GM11168 (cell line): ENCODE data around the gene WIZ.

Experiments used
- in situ Hi-C: fragments of 300-500 bp; cut with MboI; formaldehyde crosslinking; loops from one replicate; pipeline ENCODE4 v1.12.0; 2022; ENCODE audit warnings: low sequenced_read_pairs; ENCODE audit not compliant: unreplicated experiment

The WIZ gene

DNA sequence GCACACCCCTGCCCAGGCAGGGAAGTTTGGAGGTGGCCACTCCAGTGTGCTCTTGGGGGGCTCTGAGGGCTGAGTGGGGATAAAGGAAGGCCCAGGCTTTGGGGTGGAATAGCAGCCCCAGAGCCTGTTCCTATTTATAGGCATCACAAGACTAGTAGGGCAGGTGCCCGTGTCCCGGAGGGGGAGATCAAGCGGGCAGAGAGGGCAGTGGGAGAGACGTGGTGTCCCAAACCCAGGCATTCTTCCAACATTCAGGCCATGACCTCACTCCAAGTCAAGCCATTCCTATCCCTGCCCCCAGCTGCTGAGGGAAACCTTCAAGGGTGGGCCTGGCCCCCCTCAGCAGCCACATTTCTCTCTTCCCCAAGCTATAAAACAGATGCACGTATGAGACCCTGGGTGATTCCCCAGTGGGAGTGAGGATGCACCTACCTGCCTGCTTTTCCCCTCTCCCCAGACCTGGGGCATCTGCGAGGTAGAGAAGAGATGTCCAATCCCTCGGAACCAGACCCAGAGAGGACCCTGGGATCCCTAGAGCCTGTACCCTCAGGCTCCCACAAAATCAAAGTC lies 3.9 kb downstream of the WIZ start:
- in situ Hi-C loops = no loop called here

GRCh38 chr19:15445227-15445605 lies 4.5 kb downstream of the WIZ start:
- in situ Hi-C loops = no loop called here

GRCh38 chr19:15444505-15445226 lies 5.1 kb downstream of the WIZ start:
- in situ Hi-C loops = no loop called here

DNA sequence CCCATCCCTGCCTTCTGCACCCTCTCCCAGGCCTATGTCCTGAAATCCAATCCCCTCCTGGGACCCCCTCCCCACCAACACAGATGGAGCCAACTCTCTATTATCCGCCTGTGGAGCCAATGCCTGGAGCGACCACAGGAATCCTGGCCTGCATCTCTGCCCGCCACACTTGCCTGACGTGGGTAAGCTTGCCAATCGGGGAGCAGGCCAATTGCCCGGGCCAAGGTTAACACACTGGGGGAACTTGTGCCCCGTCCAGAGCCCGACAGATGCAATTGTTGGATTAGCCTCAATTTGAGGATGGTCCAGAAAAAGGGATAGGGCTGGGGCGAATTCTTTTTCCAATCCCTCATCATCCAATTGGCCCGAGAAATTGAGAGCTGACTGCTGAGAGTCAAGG lies 5.9 kb downstream of the WIZ start:
- in situ Hi-C loops = no loop called here

- in situ Hi-C loops = no loop called here
These were observed 6.4 kb downstream of the WIZ start for GRCh38 chr19:15443325-15443724.

GRCh38 chr19:15442142-15442920 lies 7.4 kb downstream of the WIZ start:
- in situ Hi-C loops = no loop called here

GRCh38 chr19:15441317-15441716 lies 8.4 kb downstream of the WIZ start:
- in situ Hi-C loops = no loop called here

- in situ Hi-C loops = no loop called here
These were observed 9.7 kb downstream of the WIZ start for GRCh38 chr19:15439821-15440641.

DNA sequence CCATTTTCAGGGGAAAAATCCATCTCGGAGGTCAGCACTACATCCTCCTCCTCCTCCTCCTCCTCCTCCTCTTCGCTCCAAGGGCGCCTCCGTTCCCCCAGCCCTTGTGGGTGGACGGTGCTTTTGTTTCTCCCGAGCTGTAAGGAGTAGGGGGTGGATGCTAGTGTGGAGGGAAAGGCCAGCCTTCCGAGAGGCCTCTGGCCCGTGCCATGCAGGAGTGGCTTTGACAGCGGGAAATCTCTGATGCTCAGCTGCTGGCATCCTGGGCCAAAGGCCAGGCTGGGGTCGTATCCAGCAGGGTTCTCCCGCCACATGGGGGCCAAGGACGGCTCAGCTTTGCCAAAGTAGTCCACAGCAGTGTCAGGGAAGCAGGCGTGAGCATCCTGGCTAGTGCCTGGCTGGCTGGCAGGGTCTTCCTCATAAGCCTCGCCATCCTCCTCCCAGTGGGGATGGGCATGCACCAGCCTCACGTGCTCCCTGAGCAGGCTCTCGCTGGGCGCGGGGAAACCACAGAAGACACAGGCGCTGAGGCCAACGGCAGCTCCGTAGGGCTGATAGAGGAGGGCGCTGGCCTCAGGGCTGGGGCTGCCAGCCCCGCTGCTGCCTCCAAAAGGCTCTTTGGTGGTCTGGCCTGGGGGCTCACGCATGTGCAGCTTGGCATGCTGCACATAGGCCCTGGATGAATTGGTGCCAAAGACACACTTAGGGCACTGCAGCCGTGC lies 10.5 kb downstream of the WIZ start:
- in situ Hi-C loops = no loop called here

GRCh38 chr19:15438577-15438976 lies 11.2 kb downstream of the WIZ start:
- in situ Hi-C loops = no loop called here

GRCh38 chr19:15438124-15438496 lies 11.6 kb downstream of the WIZ start:
- in situ Hi-C loops = no loop called here

GRCh38 chr19:15437355-15438123 lies 12.2 kb downstream of the WIZ start:
- in situ Hi-C loops = no loop called here

- in situ Hi-C loops = no loop called here
These were observed 13.0 kb downstream of the WIZ start for GRCh38 chr19:15436826-15437110.

DNA sequence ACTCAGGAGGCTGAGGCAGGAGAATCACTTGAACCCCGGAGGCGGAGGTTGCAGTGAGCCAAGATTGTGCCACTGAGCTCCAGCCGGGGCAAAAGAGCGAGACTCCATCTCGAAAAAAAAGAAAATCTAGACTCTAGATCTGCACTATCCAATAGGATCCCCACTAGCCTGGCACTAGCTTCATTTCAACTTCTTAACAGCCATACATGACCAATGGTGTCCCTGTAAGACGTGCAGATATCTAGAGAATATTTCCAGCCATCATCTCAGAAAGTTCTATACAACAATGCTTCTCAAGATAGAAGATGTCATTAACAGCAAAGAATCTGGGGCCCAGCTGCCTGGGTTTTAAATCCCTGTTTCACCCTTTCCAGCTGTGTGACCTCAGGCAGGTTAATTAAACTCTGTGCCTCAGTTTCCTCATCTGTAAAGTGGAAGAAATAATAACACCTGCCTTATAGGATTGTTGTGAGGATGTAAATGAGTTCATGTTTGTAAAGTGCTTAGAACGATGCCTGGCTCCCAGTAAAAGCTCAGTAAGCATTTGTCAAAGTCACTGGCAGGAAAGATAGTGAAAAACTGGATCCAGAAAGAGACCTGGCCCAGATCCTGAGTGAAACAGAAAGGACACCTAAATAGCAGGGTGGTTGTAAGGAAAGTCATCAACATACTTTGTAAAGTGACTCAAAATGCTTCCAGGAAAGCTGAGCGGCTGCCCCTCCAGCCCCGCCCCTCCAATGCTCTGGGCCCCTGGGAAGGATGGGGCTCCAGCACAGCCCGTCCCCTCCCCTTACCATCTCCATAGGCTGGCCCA lies 13.5 kb downstream of the WIZ start:
- in situ Hi-C loops = no loop called here

DNA sequence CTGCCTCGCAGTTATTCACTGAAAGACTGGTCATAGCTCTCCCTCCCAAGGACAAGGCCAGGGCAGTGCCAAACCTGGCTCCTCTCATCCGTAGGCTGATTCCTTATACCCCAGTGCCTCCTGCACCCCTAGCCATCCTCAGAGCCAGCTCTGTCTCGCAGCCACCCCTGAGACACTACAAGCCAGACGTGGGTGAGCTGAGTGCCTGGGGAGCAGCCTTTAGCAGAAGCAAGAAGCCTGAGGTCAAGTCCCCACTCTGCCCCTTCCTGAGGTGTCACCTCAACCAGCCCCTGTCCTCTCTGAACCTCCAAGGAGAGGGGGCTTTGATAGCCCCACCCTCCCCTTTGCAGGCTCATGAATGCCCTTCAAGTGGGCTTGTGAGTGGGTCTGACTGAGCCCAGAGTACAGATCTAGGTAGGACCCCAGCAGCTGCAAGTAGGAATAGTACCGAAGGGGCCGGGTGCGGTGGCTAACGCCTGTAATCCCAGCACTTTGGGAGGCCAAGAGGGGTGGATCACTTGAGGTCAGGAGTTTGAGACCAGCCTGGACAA lies 16.2 kb downstream of the WIZ start:
- in situ Hi-C loops = no loop called here

- in situ Hi-C loops = no loop called here
These were observed 16.9 kb downstream of the WIZ start for GRCh38 chr19:15432629-15433518.

- in situ Hi-C loops = no loop called here
These were observed 17.7 kb downstream of the WIZ start for GRCh38 chr19:15432018-15432494.
